ENCODE measurements around the gene DOCK4.

The DOCK4 gene

DNA sequence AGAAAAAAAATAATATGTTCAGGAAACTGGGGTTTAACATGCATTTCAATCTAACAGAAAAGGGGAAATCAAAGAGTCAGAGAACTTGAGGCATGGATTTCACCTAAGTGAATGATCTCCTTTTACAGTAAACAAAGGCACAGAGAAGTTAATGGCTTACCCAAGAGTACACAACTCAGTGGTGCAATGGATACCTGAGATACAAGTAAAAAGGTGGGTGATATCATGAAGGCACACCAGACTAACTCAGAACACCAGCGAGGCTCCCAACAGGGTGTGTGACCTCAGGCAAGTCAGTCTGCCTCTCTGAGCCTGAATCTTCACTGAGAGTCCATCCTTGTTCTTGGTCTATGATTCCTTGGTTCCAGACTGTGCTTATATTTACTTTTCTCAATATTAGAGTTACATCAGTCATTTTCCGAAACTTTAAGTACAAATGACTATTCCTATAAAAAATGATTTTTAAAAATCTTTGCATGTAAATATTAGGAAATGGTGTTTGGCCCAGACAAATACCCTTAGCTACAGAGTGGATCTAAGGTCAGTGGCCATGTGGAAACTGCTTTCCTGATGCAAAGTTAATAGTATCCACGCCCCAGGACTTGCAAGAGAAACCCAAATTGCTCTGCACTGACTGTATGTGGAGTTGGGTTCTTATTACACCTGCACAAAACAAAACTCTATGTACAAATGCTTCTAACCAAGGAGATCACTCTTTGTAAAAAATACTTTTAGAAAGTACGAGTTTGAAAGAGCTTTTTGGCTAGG, 361.1 kb downstream of the DOCK4 start:
- DNase-seq = no peak

DNA sequence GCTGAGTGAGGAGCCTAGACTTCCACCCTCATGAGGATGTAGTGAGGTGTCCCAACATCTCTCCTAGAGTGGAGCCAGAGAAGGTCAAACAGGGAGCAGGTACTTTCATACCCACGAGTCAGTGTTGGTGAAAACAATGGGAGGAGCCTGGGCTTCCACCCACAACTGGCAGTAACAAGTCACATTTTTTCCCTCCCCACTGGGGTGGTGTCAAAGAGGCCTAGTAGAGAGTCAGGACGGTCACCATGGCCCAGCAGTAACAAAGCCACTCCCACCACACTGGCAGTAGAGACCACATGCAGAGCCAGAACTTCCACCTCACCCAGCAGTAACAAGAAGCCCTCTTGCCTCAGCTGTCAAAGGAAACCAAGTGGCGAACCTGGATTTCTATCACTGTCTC, 363.7 kb downstream of the DOCK4 start:
- no peak for DNase-seq

DNA sequence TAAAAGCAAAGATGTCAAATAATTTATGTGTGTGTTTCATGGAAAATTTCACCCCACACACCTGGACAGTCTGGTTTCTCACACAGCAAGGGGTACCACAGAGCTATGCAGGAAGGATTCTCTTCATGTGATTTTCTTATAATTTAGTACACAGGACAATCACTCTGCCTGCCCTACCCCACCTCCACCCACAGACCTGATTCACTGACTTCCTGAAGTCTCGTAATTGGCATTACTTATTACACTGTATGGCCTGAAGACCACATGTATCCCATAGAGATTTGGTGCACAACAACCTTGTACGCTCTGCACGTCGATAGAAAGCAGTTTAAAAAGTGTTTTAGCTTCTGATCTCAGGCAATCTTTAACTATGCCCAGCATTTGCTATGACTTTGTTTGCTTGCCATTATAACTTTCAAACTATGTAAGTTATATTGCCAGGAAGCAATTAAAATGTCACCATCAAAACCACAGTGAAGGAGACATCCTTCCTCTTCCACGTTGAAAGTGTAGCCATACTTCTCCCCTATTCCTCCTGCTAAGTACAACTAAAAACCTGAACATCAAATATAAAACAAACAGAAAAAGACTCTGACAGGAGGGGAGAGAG, 364.5 kb downstream of the DOCK4 start:
- DNase-seq = no peak

DNA sequence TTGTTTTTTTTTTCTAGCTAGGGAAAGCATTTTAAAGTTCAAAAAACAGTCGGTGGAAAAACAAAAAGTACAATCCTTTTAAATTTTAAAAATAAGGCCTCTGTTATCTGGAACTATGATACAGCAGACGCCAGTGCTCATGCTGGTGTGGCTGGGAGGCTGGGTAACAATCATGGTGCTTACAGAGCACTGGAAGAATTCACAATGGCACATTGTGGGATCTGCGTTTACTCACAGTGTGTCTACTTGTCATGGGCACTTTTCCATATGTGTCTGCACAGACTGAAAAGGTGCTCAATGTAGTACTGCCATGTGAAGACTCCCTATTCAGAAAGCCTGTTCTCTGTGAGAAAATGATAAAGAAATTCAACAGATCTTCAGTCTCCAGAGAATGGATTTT, 365.7 kb downstream of the DOCK4 start:
- DNase-seq = no peak

DNA sequence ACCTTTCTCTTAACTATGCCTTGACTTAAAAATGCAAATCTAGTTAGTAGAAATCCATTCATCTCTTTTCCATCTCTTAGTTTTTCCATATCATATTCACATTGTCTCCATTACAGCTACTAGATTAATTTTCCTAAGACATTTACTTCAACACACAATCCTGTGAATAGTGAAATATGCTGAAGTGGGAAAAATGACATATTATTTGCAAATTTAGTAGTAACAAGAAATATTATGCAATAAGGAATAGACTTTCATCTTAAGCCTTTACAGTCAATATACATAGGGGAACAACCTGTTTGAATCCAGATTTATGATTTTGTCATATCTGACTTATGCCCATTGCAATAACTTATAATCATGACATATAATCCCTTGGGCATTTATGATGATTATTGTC, 366.9 kb downstream of the DOCK4 start:
- DNase-seq = no peak

- DNase-seq = no peak
Observed at GRCh38 chr7:111836592-111836991, 369.6 kb downstream of the DOCK4 start.

DNA sequence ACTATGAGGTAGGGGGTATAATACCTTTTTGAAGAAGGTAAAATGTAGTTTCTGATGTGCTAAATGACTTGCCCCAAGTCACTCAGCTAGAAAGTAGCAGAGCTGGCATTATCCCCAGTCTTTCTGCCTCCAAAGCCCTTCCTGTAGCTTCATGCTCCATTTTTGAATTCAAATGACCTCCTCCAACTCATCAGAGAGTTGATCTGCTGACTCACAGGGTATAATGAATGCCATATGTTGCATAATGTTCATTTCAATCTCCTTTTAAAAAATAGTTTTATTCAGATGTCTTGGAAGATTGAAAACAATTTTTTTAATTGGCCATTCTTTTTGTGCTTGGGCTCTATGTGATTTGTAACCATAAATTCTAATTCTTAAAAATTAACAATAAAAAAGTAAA, 371.1 kb downstream of the DOCK4 start:
- DNase-seq = no peak

GRCh38 chr7:111834367-111834766, 371.8 kb downstream of the DOCK4 start:
- no peak for DNase-seq

DNA sequence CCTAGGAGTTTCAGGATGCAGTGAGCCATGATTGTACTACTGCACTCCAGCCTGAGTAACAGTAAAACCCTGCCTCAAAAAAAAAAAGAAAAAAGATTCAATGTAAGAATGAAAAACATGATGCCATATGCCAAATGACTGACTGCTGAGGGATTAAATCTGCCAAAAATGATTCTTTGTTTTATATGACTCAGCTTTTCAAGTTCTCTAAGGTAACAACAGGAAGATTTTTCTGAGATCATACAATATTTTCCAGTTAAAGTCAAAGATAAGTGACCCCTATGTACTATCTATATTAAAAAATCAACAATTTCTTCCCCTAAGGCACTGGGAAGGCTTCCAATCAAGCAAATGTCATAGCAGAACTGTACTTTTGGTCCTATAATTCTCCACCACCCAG, 372.7 kb downstream of the DOCK4 start:
- no peak for DNase-seq

- DNase-seq = no peak
Observed at GRCh38 chr7:111832174-111832573, 374.0 kb downstream of the DOCK4 start.

- no peak for DNase-seq
Observed at GRCh38 chr7:111829221-111829620, 377.0 kb downstream of the DOCK4 start.

- DNase-seq = no peak
Observed at GRCh38 chr7:111827863-111828504, 378.2 kb downstream of the DOCK4 start.

DNA sequence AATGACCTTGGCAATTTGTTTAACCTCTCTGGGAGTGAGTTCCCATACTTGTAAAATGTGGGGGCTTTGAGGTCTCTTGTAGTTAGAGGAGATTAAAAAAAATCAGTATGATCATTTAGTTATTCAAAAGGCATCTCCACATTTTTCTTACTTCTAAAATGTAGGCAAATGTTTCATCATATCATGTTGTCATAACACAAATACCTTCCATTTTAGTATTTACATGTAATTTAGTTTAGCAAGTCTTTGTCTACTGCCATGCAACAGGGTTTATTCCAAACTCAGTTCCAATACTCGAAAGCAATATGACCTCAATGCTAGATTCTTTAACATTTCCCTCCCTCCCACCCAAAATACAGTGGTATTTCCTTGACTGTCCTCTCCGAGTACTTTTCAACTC, 381.2 kb downstream of the DOCK4 start:
- no peak for DNase-seq

DNA sequence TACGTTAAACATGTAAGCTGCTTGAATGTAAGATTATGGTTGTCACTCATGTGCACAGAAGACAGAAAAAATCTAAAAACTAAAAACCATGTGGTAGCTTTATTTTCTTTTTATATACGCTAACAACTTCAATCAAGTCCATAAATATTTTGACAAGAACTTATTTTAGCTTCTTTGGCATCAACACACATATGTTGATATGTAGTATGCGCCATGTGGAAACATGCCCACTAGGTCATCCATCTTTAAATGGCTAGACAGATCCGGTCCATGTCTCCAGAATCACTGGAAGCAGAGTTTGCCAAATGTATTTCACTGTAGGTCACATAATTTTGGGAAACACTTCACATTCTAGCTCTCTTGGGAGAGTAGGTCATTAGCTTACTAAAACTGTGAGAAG, 382.4 kb downstream of the DOCK4 start:
- no peak for DNase-seq

- no peak for DNase-seq
Observed at GRCh38 chr7:111821046-111821445, 385.2 kb downstream of the DOCK4 start.

DNA sequence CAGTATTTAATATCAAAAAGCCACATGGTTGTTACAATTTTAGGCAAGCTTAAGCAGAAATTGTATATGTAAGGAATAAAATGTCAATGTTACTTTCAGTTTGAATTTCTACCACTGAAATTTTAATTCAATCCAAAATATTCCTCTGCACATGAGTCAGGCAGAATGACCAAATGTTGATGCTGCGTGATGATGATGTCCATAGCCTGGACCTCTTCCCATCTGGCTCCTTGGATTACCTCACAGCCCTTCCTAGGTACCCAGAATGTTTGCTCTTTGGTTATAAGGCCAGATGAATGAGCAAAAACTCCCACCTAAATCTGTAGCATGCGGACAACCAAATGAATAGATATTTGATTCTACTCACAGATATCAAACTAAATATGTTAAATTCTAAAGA, 385.6 kb downstream of the DOCK4 start:
- DNase-seq = no peak

GRCh38 chr7:111820121-111820520, 386.1 kb downstream of the DOCK4 start:
- no peak for DNase-seq

GRCh38 chr7:111815354-111815753, 390.8 kb downstream of the DOCK4 start:
- no peak for DNase-seq

DNA sequence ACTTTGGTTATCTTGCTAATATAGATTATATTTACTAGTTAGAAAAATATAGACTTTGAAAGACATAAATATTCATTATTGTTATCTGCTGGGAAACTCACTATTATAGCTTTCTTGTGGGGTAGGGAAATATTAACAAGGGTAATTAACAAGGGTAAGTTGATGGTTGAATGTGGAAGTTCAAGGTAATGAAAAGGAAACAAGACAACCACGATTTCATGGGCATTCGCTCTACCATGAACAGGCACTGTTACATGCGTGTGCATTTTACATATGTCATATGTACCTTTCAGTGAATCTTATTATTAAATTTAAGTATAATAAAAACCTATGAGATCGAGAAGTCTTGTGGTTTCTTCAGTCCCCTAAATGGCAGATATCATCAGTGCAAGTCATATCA, 392.9 kb downstream of the DOCK4 start:
- no peak for DNase-seq

- DNase-seq = no peak
Observed at GRCh38 chr7:111806232-111806631, 400.0 kb downstream of the DOCK4 start.

DNA sequence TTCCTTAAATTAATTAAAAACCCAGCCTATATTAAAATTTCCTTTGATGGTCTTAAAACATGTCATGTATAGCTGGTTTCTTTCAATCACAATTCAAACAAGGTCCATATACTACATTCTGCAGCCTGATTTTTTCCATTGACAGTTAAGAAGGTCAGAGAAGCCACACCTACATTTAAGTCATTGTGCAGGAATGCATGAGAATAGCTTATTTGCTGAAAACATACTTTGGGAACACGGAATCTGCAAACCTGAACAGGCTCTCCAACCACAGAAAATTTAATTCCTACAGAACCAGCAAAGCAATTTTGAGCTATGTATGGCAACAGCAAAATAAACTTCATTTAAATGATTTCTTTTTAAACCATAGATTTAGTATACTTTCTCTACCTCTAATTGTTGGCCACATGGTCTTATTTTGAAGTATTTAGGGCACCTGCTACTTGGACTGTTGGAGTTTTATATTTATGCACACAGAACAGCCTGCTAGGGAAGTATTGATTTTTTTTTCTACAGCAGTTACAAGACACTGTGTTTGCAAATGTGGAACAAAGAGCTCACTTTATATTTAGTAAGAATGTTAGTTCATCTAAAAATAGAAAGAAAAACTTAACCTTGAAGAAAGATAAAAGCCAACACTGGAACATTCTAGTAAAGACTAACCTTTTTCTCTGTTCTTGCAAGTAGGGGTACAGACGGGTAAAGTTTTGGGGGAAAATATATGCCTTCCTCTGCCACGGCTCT, 403.0 kb downstream of the DOCK4 start:
- DNase-seq = no peak

GRCh38 chr7:111802194-111802772, 403.9 kb downstream of the DOCK4 start:
- DNase-seq = no peak

DNA sequence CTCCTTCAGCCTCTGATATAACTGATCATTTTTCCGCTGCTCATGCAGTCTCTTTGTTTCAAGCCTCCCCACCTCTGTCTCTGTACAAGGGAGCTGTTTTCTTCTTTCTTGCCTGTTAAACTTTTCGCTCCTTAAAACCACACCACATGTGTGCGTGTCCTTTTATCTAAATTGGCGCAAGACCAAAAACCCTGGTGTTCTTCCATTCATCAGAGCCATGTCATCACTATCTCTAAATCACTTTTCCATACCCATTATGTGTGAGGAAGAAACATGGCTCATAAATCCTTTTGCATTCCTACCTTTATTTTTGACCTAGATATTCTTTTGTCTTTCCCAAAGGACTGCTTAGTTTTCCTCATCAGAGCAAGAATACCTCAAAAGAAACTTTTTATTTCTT, 404.9 kb downstream of the DOCK4 start:
- DNase-seq = no peak

Measured in NCI-H2107 (cell line).